GM10266 (cell line): ENCODE data around the gene LIPN.

Experiments used
- DNase-seq: peaks from one replicate; pipeline ENCODE4 v3.0.0; 2012; ENCODE audit errors: extremely low spot score
- TF ChIP-seq, protein P1 (sequence below): IDR thresholded peaks from 2 replicates; pipeline ENCODE4 v1.5.1; 2012; ENCODE audit warnings: mild to moderate bottlenecking, low read depth; ENCODE audit not compliant: control insufficient read depth, insufficient read depth; ENCODE audit errors: missing control alignments

The LIPN gene

DNA sequence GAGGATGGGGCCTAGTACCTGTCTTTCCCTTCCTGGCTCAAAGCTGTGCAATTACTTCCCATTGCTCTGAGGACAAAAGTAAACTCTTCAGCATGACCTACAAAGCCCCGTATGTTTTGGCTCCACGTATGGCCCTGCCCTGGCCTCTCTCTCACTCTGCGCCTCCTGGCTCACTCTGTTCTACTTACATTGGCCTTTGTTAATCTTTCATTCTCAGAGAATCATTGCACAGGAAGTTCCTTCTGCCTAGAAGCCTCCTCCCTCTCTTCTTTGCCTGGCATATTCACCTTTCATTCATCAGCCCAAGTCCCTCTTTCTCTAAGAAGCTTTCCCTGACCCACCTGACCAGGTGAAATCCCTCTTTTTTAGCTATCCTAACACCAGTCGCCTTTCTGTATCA lies 66.6 kb downstream of the LIPN start:
- TF ChIP-seq, protein P1, sequence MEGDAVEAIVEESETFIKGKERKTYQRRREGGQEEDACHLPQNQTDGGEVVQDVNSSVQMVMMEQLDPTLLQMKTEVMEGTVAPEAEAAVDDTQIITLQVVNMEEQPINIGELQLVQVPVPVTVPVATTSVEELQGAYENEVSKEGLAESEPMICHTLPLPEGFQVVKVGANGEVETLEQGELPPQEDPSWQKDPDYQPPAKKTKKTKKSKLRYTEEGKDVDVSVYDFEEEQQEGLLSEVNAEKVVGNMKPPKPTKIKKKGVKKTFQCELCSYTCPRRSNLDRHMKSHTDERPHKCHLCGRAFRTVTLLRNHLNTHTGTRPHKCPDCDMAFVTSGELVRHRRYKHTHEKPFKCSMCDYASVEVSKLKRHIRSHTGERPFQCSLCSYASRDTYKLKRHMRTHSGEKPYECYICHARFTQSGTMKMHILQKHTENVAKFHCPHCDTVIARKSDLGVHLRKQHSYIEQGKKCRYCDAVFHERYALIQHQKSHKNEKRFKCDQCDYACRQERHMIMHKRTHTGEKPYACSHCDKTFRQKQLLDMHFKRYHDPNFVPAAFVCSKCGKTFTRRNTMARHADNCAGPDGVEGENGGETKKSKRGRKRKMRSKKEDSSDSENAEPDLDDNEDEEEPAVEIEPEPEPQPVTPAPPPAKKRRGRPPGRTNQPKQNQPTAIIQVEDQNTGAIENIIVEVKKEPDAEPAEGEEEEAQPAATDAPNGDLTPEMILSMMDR = no peak
- DNase-seq = no peak

DNA sequence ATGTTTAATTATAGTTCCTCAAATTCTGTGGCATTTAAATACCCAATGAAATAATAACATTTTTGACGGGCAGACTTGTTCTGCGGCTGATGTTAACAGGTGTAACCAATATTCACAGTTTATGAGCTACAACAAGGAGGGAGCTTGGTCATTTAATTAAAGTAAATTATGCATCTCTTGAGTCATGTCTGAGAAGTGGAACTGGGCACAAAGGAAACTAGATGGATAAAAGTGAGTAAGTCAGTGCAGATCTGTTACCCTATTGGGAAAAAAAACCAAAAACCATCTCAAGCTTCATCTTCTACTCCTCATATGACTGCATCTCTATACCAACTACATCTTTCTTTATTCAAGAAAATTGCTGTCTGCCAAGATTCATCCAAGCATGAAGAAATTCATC lies 67.9 kb downstream of the LIPN start:
- DNase-seq = no peak
- TF ChIP-seq, protein P1 = no peak

DNA sequence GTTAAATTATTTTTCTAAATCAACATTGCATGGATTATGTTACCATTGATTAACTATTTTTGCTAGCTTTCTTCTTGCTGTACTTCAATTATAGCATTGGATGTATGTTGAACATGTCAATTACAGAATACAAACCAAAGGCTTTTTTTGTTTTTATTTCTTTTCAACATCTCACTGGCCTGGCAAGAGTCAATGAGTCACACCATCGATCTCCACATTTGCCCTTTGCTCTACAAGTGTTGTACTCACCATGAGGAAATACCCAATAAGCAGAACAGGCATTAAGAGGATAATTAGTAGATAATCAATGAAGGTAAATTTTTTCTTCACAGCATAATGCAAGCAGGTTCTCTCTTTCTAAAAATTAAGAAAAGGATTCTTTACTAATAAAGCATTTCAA lies 68.5 kb downstream of the LIPN start:
- TF ChIP-seq, protein P1 = no peak
- DNase-seq = no peak
